HCT116 (cell line): ENCODE data around the gene ETNPPL. TPM values are rescaled to one million over a fixed set of nuclear protein-coding genes. Genes with fewer than 3 reads are reported as not detected.

ENCODE experiments used
- ATAC-seq: fragments of 200-7000 bp; cut with Tn5 transposase; 2 replicates; pipeline ENCODE4 v1.9.1; 2020; ENCODE audit warnings: mild to moderate bottlenecking, moderate library complexity
- BruUV-seq: library from RNA; stranded (reverse); fragments of 400-500 nt; replicated peaks from 2 replicates; lab custom pipeline; 2021; lab: Mats Ljungman, UMichigan
- CTCF ChIA-PET: fragments of 300-600 bp; sonication (Branson Sonifier 250); formaldehyde crosslinking; loops from one replicate; lab custom pipeline; 2021; ENCODE audit warnings: antibody characterized with exemption; lab: Charles Lee
- POLR2A ChIA-PET: fragments of 300-600, 350-600 bp; sonication (Branson Sonifier 250); formaldehyde crosslinking; loops from one replicate; lab custom pipeline; 2021; ENCODE audit warnings: antibody characterized with exemption; lab: Charles Lee
- RAD21 ChIA-PET, 2 experiments: fragments of 300-600 bp; sonication (Branson Sonifier 250); formaldehyde crosslinking; loops; one replicate each; lab custom pipeline; 2023; ENCODE audit warnings: low total read pairs in 2 of 2; ENCODE audit not compliant: uncharacterized antibody in 2 of 2, unreplicated experiment in 2 of 2, low non-redundant PET in 1 of 2; lab: Charles Lee
- DNase-seq: peaks from one replicate; pipeline ENCODE4 v3.0.0-alpha.2; 2010; ENCODE audit warnings: low read depth, low spot score
- H2AFZ ChIP-seq: fragments of 200-600 bp; shearing (Covaris generic), sonication (generic); 2 replicates; pipeline ENCODE4 v1.6.1; 2017; ENCODE audit warnings: low read depth, mixed run types, mixed read lengths, antibody characterized with exemption, low read length; ENCODE audit not compliant: poor library complexity, severe bottlenecking
- H3K27ac ChIP-seq: 2 replicates; pipeline ENCODE4 v1.5.1; 2012; ENCODE audit warnings: low read depth, low read length
- H3K27me3 ChIP-seq: fragments of 200-600 bp; sonication (generic); 2 replicates; pipeline ENCODE4 v1.6.1; 2016; ENCODE audit warnings: mixed run types, low read length, mixed read lengths; ENCODE audit not compliant: insufficient read depth
- H3K36me3 ChIP-seq, 2 experiments: fragments of 200-500 bp in 1 of 2; fragments of 200-600 bp in 1 of 2; sonication (Bioruptor generic) in 1 of 2; sonication (generic) in 1 of 2; 2 replicates each; pipeline versions ENCODE4 v1.5.1 to v1.6.1; 2014 to 2016; ENCODE audit warnings: low read length in 2 of 2, inconsistent platforms in 1 of 2, mixed read lengths in 1 of 2, mixed run types in 1 of 2; ENCODE audit not compliant: insufficient read depth in 2 of 2, control insufficient read depth in 1 of 2
- H3K4me1 ChIP-seq, 2 experiments: fragments of 200-600 bp in 1 of 2; sonication (generic) in 1 of 2; 2 replicates each; pipeline versions ENCODE4 v1.5.1 to v1.6.1; 2012 to 2017; ENCODE audit warnings: low read length in 2 of 2, inconsistent platforms in 1 of 2, mild to moderate bottlenecking in 1 of 2, mixed read lengths in 1 of 2, mixed run types in 1 of 2, moderate library complexity in 1 of 2; ENCODE audit not compliant: insufficient read depth in 2 of 2, control insufficient read depth in 1 of 2
- H3K4me2 ChIP-seq: fragments of 200-600 bp; sonication (generic); 2 replicates; pipeline ENCODE4 v1.6.1; 2017; ENCODE audit warnings: mixed run types, low read length, mixed read lengths
- H3K4me3 ChIP-seq, 2 experiments: fragments of 200-600 bp in 1 of 2; sonication (generic) in 1 of 2; replicated peaks in 1 of 2; 2 replicates each; pipeline ENCODE4 v1.5.1; 2011 to 2016; ENCODE audit warnings: low read length in 2 of 2, control low read depth in 1 of 2, low read depth in 1 of 2, mild to moderate bottlenecking in 1 of 2, mixed read lengths in 1 of 2, mixed run types in 1 of 2
- H3K79me2 ChIP-seq: fragments of 200-600 bp; sonication (generic); 2 replicates; pipeline ENCODE4 v1.6.1; 2017; ENCODE audit warnings: mild to moderate bottlenecking, mixed run types, low read length, moderate library complexity, mixed read lengths; ENCODE audit not compliant: insufficient read depth
- H3K9ac ChIP-seq: fragments of 200-600 bp; sonication (generic); 2 replicates; pipeline ENCODE4 v1.6.1; 2016; ENCODE audit warnings: low read length, mixed read lengths
- H3K9me2 ChIP-seq: fragments of 200-600 bp; sonication (generic), shearing (Covaris generic); 2 replicates; pipeline ENCODE4 v1.6.1; 2017; ENCODE audit warnings: mixed run types, mild to moderate bottlenecking, moderate library complexity; ENCODE audit not compliant: insufficient read depth
- H3K9me3 ChIP-seq, 2 experiments: fragments of 200-500 bp in 1 of 2; fragments of 200-600 bp in 1 of 2; sonication (Bioruptor generic) in 1 of 2; sonication (generic) in 1 of 2; 2 replicates each; pipeline ENCODE4 v1.6.1; 2014 to 2017; ENCODE audit warnings: low read length in 2 of 2, mixed read lengths in 2 of 2, inconsistent platforms in 1 of 2, low read depth in 1 of 2, mild to moderate bottlenecking in 1 of 2, mixed run types in 1 of 2, moderate library complexity in 1 of 2; ENCODE audit not compliant: control insufficient read depth in 1 of 2, insufficient read depth in 1 of 2
- H4K20me1 ChIP-seq: fragments of 200-600 bp; sonication (generic), shearing (Covaris generic); 2 replicates; pipeline ENCODE4 v1.6.1; 2017; ENCODE audit warnings: mixed run types, mild to moderate bottlenecking, moderate library complexity; ENCODE audit not compliant: insufficient read depth
- CBX3 ChIP-seq: IDR thresholded peaks from 2 replicates; pipeline ENCODE4 v1.6.1; 2012; ENCODE audit warnings: low read depth
- CEBPB ChIP-seq: IDR thresholded peaks from 2 replicates; pipeline ENCODE4 v1.6.1; 2012; ENCODE audit warnings: low read depth
- CTCF ChIP-seq, 3 experiments: fragments of 200-600 bp in 1 of 3; sonication (generic) in 1 of 3; IDR thresholded peaks in 2 of 3; conservative IDR thresholded peaks in 1 of 3; 2 replicates each; pipeline ENCODE4 v1.5.1; 2012 to 2017; ENCODE audit warnings: low read depth in 2 of 3, low read length in 2 of 3, antibody characterized with exemption in 1 of 3, borderline replicate concordance in 1 of 3, control low read depth in 1 of 3, mild to moderate bottlenecking in 1 of 3, mixed read lengths in 1 of 3, mixed run types in 1 of 3, moderate library complexity in 1 of 3; ENCODE audit not compliant: insufficient read depth in 1 of 3
- ELF1 ChIP-seq: IDR thresholded peaks from 2 replicates; pipeline ENCODE4 v1.6.1; 2012; ENCODE audit warnings: low read depth, borderline replicate concordance
- JUND ChIP-seq: IDR thresholded peaks from 2 replicates; pipeline ENCODE4 v1.6.1; 2012
- POLR2A ChIP-seq: IDR thresholded peaks from 2 replicates; pipeline ENCODE4 v1.7.0; 2011; ENCODE audit warnings: borderline replicate concordance; ENCODE audit not compliant: insufficient read depth, insufficient read length; ENCODE audit errors: extremely low read depth
- RAD21 ChIP-seq: IDR thresholded peaks from 2 replicates; pipeline ENCODE4 v1.6.1; 2012; ENCODE audit warnings: low read depth, mild to moderate bottlenecking
- SIN3A ChIP-seq: IDR thresholded peaks from 2 replicates; pipeline ENCODE4 v1.6.1; 2012; ENCODE audit warnings: low read depth
- SP1 ChIP-seq: IDR thresholded peaks from 2 replicates; pipeline ENCODE4 v1.6.1; 2012; ENCODE audit warnings: low read depth
- SRF ChIP-seq: IDR thresholded peaks from 2 replicates; pipeline ENCODE4 v1.6.1; 2012; ENCODE audit warnings: low read depth
- TCF7L2 ChIP-seq: IDR thresholded peaks from 2 replicates; pipeline ENCODE4 v1.7.0; 2011; ENCODE audit warnings: borderline replicate concordance, inconsistent platforms; ENCODE audit not compliant: insufficient read depth, insufficient read length; ENCODE audit errors: extremely low read depth
- YY1 ChIP-seq: IDR thresholded peaks from 2 replicates; pipeline ENCODE4 v1.6.1; 2011; ENCODE audit warnings: low read length, low read depth, moderate library complexity, mild to moderate bottlenecking; ENCODE audit not compliant: insufficient replicate concordance; ENCODE audit errors: extremely low read depth
- ZBTB33 ChIP-seq: IDR thresholded peaks from 2 replicates; pipeline ENCODE4 v1.6.1; 2011; ENCODE audit warnings: mild to moderate bottlenecking, low read length, moderate library complexity; ENCODE audit not compliant: insufficient replicate concordance; ENCODE audit errors: extremely low read depth
- ZFX ChIP-seq: fragments of 450-650 bp; IDR thresholded peaks from 2 replicates; pipeline ENCODE4 v1.6.1; 2017
- ZNF274 ChIP-seq: fragments of 200-500 bp; sonication (Bioruptor generic); IDR thresholded peaks from 2 replicates; pipeline ENCODE4 v1.6.1; 2014; ENCODE audit warnings: mild to moderate bottlenecking, low read depth, low read length, inconsistent platforms
- intact Hi-C: fragments of 100-400 bp; cut with micrococcal nuclease; formaldehyde crosslinking; loops from 2 replicates; pipeline ENCODE4 v1.10.0; 2022
- total RNA-seq: library from RNA; stranded (reverse); gene quantifications from one replicate; pipeline ENCODE4 v1.2.1, GENCODE V29; 2021; ENCODE audit not compliant: unreplicated experiment
- TF ChIP-seq, protein P1 (sequence below): IDR thresholded peaks from 2 replicates; pipeline ENCODE4 v1.6.1; 2012; ENCODE audit warnings: low read depth

The ETNPPL gene
- total RNA-seq, 1 experiment from 2014 or later, result not detected

- ChIA-PET RAD21 (no interaction called here), CTCF (no interaction called here), POLR2A (no interaction called here)
- ATAC-seq (no peak), DNase-seq (no peak)
- H3K9me3 ChIP-seq, result no peaks in the 10 kb centered on the region
- H3K36me3 ChIP-seq, result no peaks in the 10 kb centered on the region
- no peaks in the 10 kb centered on the region for H3K79me2 ChIP-seq
- no peak overlapping the region for H3K4me2 ChIP-seq
- no peak overlapping the region for H3K27ac ChIP-seq
- TF ChIP-seq ZBTB33 (no peak), ZFX (no peak), SIN3A (no peak), TCF7L2 (no peak), YY1 (no peak), JUND (no peak), CTCF (IDR thresholded peaks at IDR 0.05 in 2 of 3, conservative IDR thresholded peaks at IDR 0.05 in 1 of 3; ENCODE audit: borderline replicate concordance in 1 of 3, insufficient read depth in 1 of 3, low read depth in 2 of 3, low read length in 2 of 3) (no peak), CEBPB (no peak), ELF1 (no peak), ZNF274 (no peak), RAD21 (no peak), SP1 (no peak), CBX3 (no peak), SRF (no peak), POLR2A (no peak)
- TF ChIP-seq, protein P1, sequence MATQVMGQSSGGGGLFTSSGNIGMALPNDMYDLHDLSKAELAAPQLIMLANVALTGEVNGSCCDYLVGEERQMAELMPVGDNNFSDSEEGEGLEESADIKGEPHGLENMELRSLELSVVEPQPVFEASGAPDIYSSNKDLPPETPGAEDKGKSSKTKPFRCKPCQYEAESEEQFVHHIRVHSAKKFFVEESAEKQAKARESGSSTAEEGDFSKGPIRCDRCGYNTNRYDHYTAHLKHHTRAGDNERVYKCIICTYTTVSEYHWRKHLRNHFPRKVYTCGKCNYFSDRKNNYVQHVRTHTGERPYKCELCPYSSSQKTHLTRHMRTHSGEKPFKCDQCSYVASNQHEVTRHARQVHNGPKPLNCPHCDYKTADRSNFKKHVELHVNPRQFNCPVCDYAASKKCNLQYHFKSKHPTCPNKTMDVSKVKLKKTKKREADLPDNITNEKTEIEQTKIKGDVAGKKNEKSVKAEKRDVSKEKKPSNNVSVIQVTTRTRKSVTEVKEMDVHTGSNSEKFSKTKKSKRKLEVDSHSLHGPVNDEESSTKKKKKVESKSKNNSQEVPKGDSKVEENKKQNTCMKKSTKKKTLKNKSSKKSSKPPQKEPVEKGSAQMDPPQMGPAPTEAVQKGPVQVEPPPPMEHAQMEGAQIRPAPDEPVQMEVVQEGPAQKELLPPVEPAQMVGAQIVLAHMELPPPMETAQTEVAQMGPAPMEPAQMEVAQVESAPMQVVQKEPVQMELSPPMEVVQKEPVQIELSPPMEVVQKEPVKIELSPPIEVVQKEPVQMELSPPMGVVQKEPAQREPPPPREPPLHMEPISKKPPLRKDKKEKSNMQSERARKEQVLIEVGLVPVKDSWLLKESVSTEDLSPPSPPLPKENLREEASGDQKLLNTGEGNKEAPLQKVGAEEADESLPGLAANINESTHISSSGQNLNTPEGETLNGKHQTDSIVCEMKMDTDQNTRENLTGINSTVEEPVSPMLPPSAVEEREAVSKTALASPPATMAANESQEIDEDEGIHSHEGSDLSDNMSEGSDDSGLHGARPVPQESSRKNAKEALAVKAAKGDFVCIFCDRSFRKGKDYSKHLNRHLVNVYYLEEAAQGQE, result no peak
- intact Hi-C loops, result no loop called here
- no peak overlapping the region for H3K9ac ChIP-seq
- no peaks in the 10 kb centered on the region for H3K9me2 ChIP-seq
- no TSS peak for BruUV-seq
- no peaks in the 10 kb centered on the region for H3K27me3 ChIP-seq
- H3K4me3 ChIP-seq, result no peak overlapping the region
- H2AFZ ChIP-seq, result no peak overlapping the region
- no peaks in the 10 kb centered on the region for H4K20me1 ChIP-seq
- no peaks in the 10 kb centered on the region for H3K4me1 ChIP-seq
Observed at GRCh38 chr4:108693211-108693610, 69.6 kb downstream of the ETNPPL start.
